Fibroblast of lung (primary cell): ENCODE results near the gene AP1S1.
"Not testable (repeated sequence)": the region's sequence is repeated elsewhere in the genome, so short reads cannot be mapped to it uniquely, and the experiment has no call there.

Experiments
- CTCF ChIP-seq, 2 donors: IDR thresholded peaks in 1 of 2; conservative IDR thresholded peaks in 1 of 2; 1 replicate in 1 of 2; 2 replicates in 1 of 2; pipeline ENCODE4 v1.5.1; 2011 to 2012; ENCODE audit warnings: low read length in 2 of 2, control low read depth in 1 of 2, inconsistent platforms in 1 of 2, low read depth in 1 of 2, mild to moderate bottlenecking in 1 of 2
- EZH2 ChIP-seq: IDR thresholded peaks from 2 replicates; pipeline ENCODE4 v1.5.1; 2012; ENCODE audit warnings: low read length, control low read depth, mild to moderate bottlenecking; ENCODE audit errors: missing control alignments

DNA sequence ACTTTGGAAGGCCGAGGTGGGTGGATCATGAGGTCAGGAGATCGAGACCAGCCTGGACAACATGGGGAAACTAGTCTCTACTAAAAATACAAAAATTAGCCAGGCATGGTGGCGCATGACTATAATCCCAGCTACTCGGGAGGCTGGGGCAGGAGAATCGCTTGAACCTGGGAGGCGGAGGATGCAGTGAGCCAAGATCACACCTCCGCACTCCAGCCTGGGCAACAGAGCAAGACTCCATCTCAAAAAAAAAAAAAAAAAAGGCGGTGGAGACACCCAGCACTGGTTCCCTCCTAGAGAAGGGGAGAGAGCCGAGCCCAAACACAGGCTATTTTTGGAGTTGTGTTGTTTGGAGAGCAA is 32.7 kb upstream of the AP1S1 start:
- not testable (repeated sequence) for TF ChIP-seq CTCF (conservative IDR thresholded peaks at IDR 0.05 in 1 of 2, IDR thresholded peaks at IDR 0.05 in 1 of 2; ENCODE audit: low read depth in 1 of 2, low read length in 2 of 2); EZH2
